PFSK-1 (cell line): ENCODE measurements around the gene KMT5B.

Experiments used
- FOXP2 ChIP-seq: optimal IDR thresholded peaks from 2 replicates; pipeline ENCODE3; 2011; ENCODE audit warnings: borderline replicate concordance, control low read depth, inconsistent platforms; ENCODE audit not compliant: insufficient read depth; ENCODE audit errors: extremely low read length, extremely low read depth
- POLR2AphosphoS5 ChIP-seq: IDR thresholded peaks from 2 replicates; pipeline ENCODE4 v1.6.1; 2012; ENCODE audit warnings: low read depth, mild to moderate bottlenecking, control low read depth, low read length, moderate library complexity
- REST ChIP-seq, 2 experiments: IDR thresholded peaks; 2 replicates each; pipeline versions ENCODE4 v1.6.1 to v1.8.0; 2011 to 2012; ENCODE audit warnings: low read depth in 2 of 2, low read length in 2 of 2, control low read depth in 1 of 2, inconsistent platforms in 1 of 2, mild to moderate bottlenecking in 1 of 2, moderate library complexity in 1 of 2; ENCODE audit not compliant: insufficient read depth in 1 of 2
- SIN3A ChIP-seq: IDR thresholded peaks from 2 replicates; pipeline ENCODE4 v1.6.1; 2012; ENCODE audit warnings: mild to moderate bottlenecking, low read length, moderate library complexity, borderline replicate concordance; ENCODE audit not compliant: insufficient read depth
- TAF1 ChIP-seq: IDR thresholded peaks from 2 replicates; pipeline ENCODE4 v1.6.1; 2012; ENCODE audit warnings: low read length, control low read depth, borderline replicate concordance; ENCODE audit not compliant: insufficient read depth

Gene KMT5B

GRCh38 chr11:68168694-68169093 lies 44.4 kb downstream of the KMT5B start:
- TF ChIP-seq SIN3A (no peak), TAF1 (no peak), REST (IDR thresholded peaks at IDR 0.05; ENCODE audit: insufficient read depth in 1 of 2, low read depth in 2 of 2, low read length in 2 of 2) (no peak), FOXP2 (no peak), POLR2AphosphoS5 (no peak)

DNA sequence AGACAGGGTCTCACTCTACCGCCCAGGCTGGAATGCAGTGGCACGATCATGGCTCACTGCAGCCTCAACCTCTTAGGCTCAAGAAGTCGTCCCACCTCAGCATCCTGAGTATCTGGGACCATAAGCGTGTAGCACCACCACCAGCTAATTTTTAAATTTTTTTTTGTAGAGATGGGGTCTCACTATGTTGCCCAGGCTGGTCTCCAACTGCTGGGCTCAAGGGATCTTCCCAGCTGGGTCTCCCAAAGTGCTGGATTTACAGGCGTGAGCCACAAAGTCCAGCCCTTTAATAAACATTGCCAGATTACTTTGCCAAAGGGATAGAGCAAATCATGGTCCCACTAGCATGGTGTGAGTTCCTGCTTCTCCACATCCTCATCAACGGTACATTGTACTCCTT lies 45.6 kb downstream of the KMT5B start:
- TF ChIP-seq SIN3A, result no peak
- TF ChIP-seq REST (IDR thresholded peaks at IDR 0.05; ENCODE audit: insufficient read depth in 1 of 2, low read depth in 2 of 2, low read length in 2 of 2), result no peak
- TF ChIP-seq TAF1, result no peak
- no peak for TF ChIP-seq POLR2AphosphoS5
- TF ChIP-seq FOXP2, result no peak

DNA sequence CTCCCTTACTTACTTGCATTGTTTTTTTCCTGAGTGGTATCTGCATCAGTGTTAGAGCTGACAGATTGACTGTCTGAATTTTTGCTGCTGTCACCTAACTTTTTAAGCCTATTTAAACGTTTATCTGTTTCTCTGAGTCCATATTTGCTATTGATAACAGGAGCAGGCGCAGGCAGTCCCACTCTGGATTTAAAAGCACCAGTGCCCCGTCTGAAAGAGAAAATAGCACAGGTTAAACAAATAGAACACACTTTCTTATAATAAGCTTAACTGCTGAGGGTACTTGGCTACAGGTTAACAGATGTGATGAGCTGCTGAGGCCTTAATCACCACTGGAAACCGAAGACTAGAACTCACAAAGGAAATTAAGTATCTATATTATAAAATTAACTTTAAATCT lies 46.1 kb downstream of the KMT5B start:
- no peak for TF ChIP-seq SIN3A
- no peak for TF ChIP-seq TAF1
- no peak for TF ChIP-seq REST (IDR thresholded peaks at IDR 0.05; ENCODE audit: insufficient read depth in 1 of 2, low read depth in 2 of 2, low read length in 2 of 2)
- no peak for TF ChIP-seq POLR2AphosphoS5
- TF ChIP-seq FOXP2, result no peak

GRCh38 chr11:68165601-68166000 lies 47.5 kb downstream of the KMT5B start:
- no peak for TF ChIP-seq SIN3A
- TF ChIP-seq POLR2AphosphoS5, result no peak
- no peak for TF ChIP-seq REST (IDR thresholded peaks at IDR 0.05; ENCODE audit: insufficient read depth in 1 of 2, low read depth in 2 of 2, low read length in 2 of 2)
- TF ChIP-seq FOXP2, result no peak
- TF ChIP-seq TAF1, result no peak

- no peak for TF ChIP-seq POLR2AphosphoS5
- no peak for TF ChIP-seq REST (IDR thresholded peaks at IDR 0.05; ENCODE audit: insufficient read depth in 1 of 2, low read depth in 2 of 2, low read length in 2 of 2)
- no peak for TF ChIP-seq SIN3A
- TF ChIP-seq FOXP2, result no peak
- no peak for TF ChIP-seq TAF1
Measured at GRCh38 chr11:68164437-68164836, 48.7 kb downstream of the KMT5B start.
